Effector memory CD4-positive, alpha-beta T cell (primary cell): ENCODE results near the gene SLC18A3.
A peak's percentile ranks its signal among the peaks of the same experiment; 100 is the strongest.

Experiments
- DNase-seq, 3 donors: peaks; one replicate each; pipeline ENCODE4 v3.0.0-alpha.2; 2020
- H3K27ac ChIP-seq: 2 replicates; pipeline ENCODE4 v1.7.0; 2013; ENCODE audit warnings: mild to moderate bottlenecking, low read length, moderate library complexity; ENCODE audit not compliant: insufficient read depth, poor library complexity, severe bottlenecking
- H3K27me3 ChIP-seq: replicated peaks from 2 replicates; pipeline ENCODE4 v1.7.0; 2013; ENCODE audit warnings: mild to moderate bottlenecking, low read length; ENCODE audit not compliant: insufficient read depth, control insufficient read depth, poor library complexity, severe bottlenecking
- H3K36me3 ChIP-seq: 2 replicates; pipeline ENCODE4 v1.7.0; 2013; ENCODE audit warnings: mild to moderate bottlenecking, low read length, moderate library complexity; ENCODE audit not compliant: control insufficient read depth, insufficient read depth
- H3K4me1 ChIP-seq: 2 replicates; pipeline ENCODE4 v1.7.0; 2013; ENCODE audit warnings: low read length, mild to moderate bottlenecking; ENCODE audit not compliant: control insufficient read depth, insufficient read depth, poor library complexity, severe bottlenecking
- H3K4me3 ChIP-seq: 2 replicates; pipeline ENCODE4 v1.7.0; 2013; ENCODE audit warnings: low read length, low read depth, mild to moderate bottlenecking; ENCODE audit not compliant: insufficient read depth, poor library complexity, severe bottlenecking
- H3K9me3 ChIP-seq: 2 replicates; pipeline ENCODE4 v1.7.0; 2013; ENCODE audit warnings: mild to moderate bottlenecking, low read length, moderate library complexity; ENCODE audit not compliant: control insufficient read depth

SLC18A3 gene

GRCh38 chr10:49577182-49577925, 32.8 kb upstream of the SLC18A3 start:
- Histone ChIP-seq H3K27ac (no peak overlapping the region), H3K4me3 (no peak overlapping the region), H3K36me3 (no peaks in the 10 kb centered on the region), H3K9me3 (no peaks in the 10 kb centered on the region), H3K4me1 (no peaks in the 10 kb centered on the region), H3K27me3 (no peaks in the 10 kb centered on the region)
- no peak for DNase-seq

- Histone ChIP-seq H3K4me1 (no peaks in the 10 kb centered on the region), H3K4me3 (no peak overlapping the region), H3K9me3 (no peaks in the 10 kb centered on the region), H3K36me3 (no peaks in the 10 kb centered on the region), H3K27me3 (no peaks in the 10 kb centered on the region), H3K27ac (no peak overlapping the region)
- no peak for DNase-seq
Observed at GRCh38 chr10:49578392-49578791, 31.7 kb upstream of the SLC18A3 start.

DNA sequence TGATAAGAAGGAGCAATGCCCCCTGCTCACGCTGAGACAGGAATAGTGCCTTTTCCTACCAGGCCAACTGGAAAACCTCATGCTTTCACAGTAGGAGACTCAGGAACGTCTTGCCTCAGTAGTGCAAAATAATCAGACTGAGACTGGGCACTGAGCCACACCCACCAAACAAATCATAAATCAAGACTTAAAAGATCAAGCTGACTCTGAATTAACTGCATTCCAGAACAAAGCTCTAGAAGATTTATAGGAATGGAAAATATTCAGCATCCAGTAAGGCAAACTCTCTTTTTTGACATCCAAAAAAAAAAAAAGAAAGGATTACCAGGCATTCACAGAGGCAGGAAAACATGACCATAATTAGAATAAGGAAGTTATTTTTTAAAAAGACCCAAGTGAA, 30.5 kb upstream of the SLC18A3 start:
- H3K27ac ChIP-seq = no peak overlapping the region
- H3K9me3 ChIP-seq = no peaks in the 10 kb centered on the region
- H3K4me3 ChIP-seq = no peak overlapping the region
- H3K36me3 ChIP-seq = no peaks in the 10 kb centered on the region
- H3K27me3 ChIP-seq = no peaks in the 10 kb centered on the region
- H3K4me1 ChIP-seq = no peaks in the 10 kb centered on the region
- no peak for DNase-seq

DNA sequence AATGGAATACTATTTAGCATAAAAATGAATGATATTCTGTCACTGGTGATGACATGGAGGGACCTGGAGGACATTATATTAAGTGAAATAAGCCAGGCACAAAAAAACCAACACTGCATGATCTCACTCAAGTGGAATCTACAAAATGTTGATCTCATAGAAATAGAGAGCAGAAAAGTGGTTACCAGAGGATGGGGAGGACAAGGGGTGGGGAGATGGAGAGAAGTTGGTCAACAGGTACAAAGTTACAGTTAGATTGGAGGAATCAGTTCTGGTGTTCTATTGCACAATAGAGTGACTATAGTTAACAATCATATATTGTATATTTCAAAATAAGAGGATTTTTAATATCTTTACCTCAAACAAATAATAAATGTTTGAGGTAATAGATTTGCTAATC, 24.7 kb upstream of the SLC18A3 start:
- Histone ChIP-seq H3K4me1 (no peaks in the 10 kb centered on the region), H3K27me3 (no peaks in the 10 kb centered on the region), H3K4me3 (no peak overlapping the region), H3K9me3 (no peaks in the 10 kb centered on the region), H3K27ac (no peak overlapping the region), H3K36me3 (no peaks in the 10 kb centered on the region)
- DNase-seq = no peak

- H3K4me3 ChIP-seq = no peak overlapping the region
- H3K4me1 ChIP-seq = no peaks in the 10 kb centered on the region
- no peaks in the 10 kb centered on the region for H3K36me3 ChIP-seq
- H3K9me3 ChIP-seq = no peaks in the 10 kb centered on the region
- no peaks in the 10 kb centered on the region for H3K27me3 ChIP-seq
- no peak overlapping the region for H3K27ac ChIP-seq
- DNase-seq = no peak
Observed at GRCh38 chr10:49587981-49588380, 22.1 kb upstream of the SLC18A3 start.

GRCh38 chr10:49592726-49593563, 17.2 kb upstream of the SLC18A3 start:
- Histone ChIP-seq H3K9me3 (no peaks in the 10 kb centered on the region), H3K36me3 (no peaks in the 10 kb centered on the region), H3K27ac (no peak overlapping the region), H3K27me3 (no peaks in the 10 kb centered on the region), H3K4me3 (no peak overlapping the region), H3K4me1 (no peaks in the 10 kb centered on the region)
- peak in 2 of 3 donors; percentile 5 to 35 for DNase-seq

- no peak for DNase-seq
- Histone ChIP-seq H3K36me3 (no peaks in the 10 kb centered on the region), H3K27ac (no peak overlapping the region), H3K4me1 (no peaks in the 10 kb centered on the region), H3K9me3 (no peaks in the 10 kb centered on the region), H3K4me3 (no peak overlapping the region), H3K27me3 (no peaks in the 10 kb centered on the region)
Observed at GRCh38 chr10:49593564-49593875, 16.6 kb upstream of the SLC18A3 start.

DNA sequence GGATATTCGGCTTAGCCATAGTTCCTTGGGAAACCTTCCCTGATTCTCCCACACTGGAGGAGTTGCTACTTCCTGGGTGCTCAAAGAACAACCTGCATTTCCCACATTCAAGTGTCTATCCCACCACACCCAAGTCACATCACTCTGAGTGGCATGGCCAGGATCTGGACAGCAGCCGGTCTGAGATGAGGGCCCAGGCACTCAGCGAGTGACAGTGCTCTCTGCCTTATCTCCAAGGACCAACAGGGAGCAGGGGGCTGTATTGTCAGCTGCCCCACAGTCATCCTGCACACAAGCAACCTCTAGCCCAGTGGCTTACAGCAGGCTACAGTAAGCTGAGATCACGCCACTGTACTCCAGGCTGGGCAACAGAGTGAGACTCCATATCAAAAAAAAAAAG, 16.1 kb upstream of the SLC18A3 start:
- Histone ChIP-seq H3K4me3 (no peak overlapping the region), H3K27me3 (no peaks in the 10 kb centered on the region), H3K9me3 (no peaks in the 10 kb centered on the region), H3K36me3 (no peaks in the 10 kb centered on the region), H3K27ac (no peak overlapping the region), H3K4me1 (no peaks in the 10 kb centered on the region)
- no peak for DNase-seq

DNA sequence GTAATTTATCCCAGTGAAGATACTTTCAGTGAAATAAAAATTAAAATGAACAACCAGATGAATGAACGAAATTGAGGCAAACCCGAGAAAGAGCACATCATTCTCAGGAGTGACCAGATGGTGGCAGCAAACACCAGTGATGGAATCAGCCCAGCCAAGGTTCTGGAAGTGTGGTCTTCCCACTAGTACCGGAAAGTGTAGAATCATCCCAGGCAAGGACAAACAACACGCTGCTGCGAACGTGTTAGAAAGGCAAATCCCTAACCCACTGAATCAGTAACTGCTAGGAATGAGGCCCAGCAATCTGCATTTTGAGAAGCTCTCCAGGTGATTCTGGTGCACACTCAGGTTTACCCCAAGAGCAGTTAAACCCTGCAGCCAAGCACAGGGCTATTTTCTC, 15.5 kb upstream of the SLC18A3 start:
- no peak for DNase-seq
- H3K27me3 ChIP-seq = no peaks in the 10 kb centered on the region
- no peaks in the 10 kb centered on the region for H3K36me3 ChIP-seq
- H3K4me1 ChIP-seq = no peaks in the 10 kb centered on the region
- H3K27ac ChIP-seq = no peak overlapping the region
- H3K9me3 ChIP-seq = no peaks in the 10 kb centered on the region
- no peak overlapping the region for H3K4me3 ChIP-seq

DNA sequence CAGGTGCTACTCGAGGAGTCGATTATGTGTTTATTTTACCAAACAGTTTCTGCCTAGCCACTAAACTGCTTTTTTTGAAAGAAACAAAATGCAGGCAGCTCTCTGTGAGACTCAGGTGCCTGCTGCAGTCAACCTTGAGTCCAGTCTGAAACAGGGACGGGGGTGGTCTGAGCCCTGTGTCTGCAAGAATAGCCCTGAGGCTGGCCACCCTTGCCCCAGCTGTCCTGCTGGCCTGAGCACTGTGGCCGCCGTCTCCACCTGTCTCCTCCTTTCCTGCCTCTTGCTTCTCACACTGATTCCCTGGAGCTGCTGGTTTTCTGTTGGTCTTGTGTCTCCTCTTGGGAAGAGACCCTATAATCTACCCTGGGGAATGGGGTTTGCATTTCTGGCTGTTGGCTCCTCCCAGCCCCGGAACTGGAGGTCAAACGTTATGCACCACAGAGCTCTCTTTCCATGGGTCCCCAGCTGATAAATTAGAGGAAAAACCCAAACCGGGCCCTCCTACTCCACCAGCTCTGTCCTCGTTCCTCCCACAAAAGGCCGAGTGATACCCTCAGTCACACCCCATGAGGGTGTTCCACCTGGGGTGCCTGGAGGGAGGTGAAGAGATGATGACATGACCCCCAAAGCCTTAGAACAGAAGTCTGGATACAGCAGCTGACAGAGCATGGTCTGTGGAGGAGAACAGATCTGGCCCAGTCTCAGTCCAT, 15.0 kb upstream of the SLC18A3 start:
- no peaks in the 10 kb centered on the region for H3K9me3 ChIP-seq
- H3K4me3 ChIP-seq = no peak overlapping the region
- H3K27me3 ChIP-seq = no peaks in the 10 kb centered on the region

More for the DNA sequence above, 15.0 kb upstream of the SLC18A3 start:
- no peak for DNase-seq
- Histone ChIP-seq H3K36me3 (no peaks in the 10 kb centered on the region), H3K27ac (no peak overlapping the region), H3K4me1 (no peaks in the 10 kb centered on the region)
